Transverse colon (tissue), 4 donors: ENCODE data around the gene LCE3E. TPM values are rescaled to one million over a fixed set of nuclear protein-coding genes. Genes with fewer than 3 reads are reported as not detected.

Experiments
- DNase-seq: peaks from one replicate; pipeline ENCODE4 v3.0.0-alpha.2; 2019
- H3K27ac ChIP-seq, 4 donors: fragments of 200-600 bp; sonication (generic); 2 replicates each; pipeline ENCODE4 v1.5.1; 2016 to 2018; ENCODE audit warnings: inconsistent platforms in 4 of 4
- H3K27me3 ChIP-seq: fragments of 200-600 bp; sonication (generic); 2 replicates; pipeline ENCODE4 v1.5.1; 2017; ENCODE audit warnings: inconsistent platforms
- H3K36me3 ChIP-seq, 4 donors: fragments of 200-600 bp; sonication (generic); 2 replicates each; pipeline ENCODE4 v1.5.1; 2017 to 2019; ENCODE audit warnings: inconsistent platforms in 4 of 4
- H3K4me1 ChIP-seq, 4 donors: fragments of 200-600 bp; sonication (generic); 2 replicates each; pipeline ENCODE4 v1.5.1; 2017 to 2020; ENCODE audit warnings: inconsistent platforms in 4 of 4
- H3K4me3 ChIP-seq, 4 donors: fragments of 200-600 bp; sonication (generic); 1 replicate in 1 of 4; 2 replicates in 3 of 4; pipeline versions ENCODE4 v1.5.1 to v1.6.1; 2017 to 2019; ENCODE audit warnings: inconsistent platforms in 4 of 4
- H3K9me3 ChIP-seq, 2 donors: fragments of 200-600 bp; sonication (generic); 2 replicates each; pipeline ENCODE4 v1.5.1; 2017 to 2019; ENCODE audit warnings: inconsistent platforms in 2 of 2
- CTCF ChIP-seq, 5 experiments: fragments of 200-600 bp in 3 of 5; fragments of 450-650 bp in 2 of 5; sonication (generic) in 3 of 5; IDR thresholded peaks; 1 replicate in 2 of 5; 2 replicates in 3 of 5; pipeline ENCODE4 v1.5.1; 2016 to 2017; ENCODE audit warnings: antibody characterized with exemption in 5 of 5, inconsistent platforms in 3 of 5, mild to moderate bottlenecking in 2 of 5, moderate library complexity in 1 of 5
- EP300 ChIP-seq: sonication (generic); formaldehyde crosslinking; IDR thresholded peaks from one replicate; pipeline ENCODE4 v1.6.1; 2017; ENCODE audit warnings: antibody characterized with exemption, low read depth
- POLR2A ChIP-seq: fragments of 450-650 bp; IDR thresholded peaks from one replicate; pipeline ENCODE4 v1.6.1; 2016; ENCODE audit warnings: antibody characterized with exemption, mild to moderate bottlenecking, moderate library complexity
- POLR2AphosphoS5 ChIP-seq, 3 donors: sonication (generic); formaldehyde crosslinking; IDR thresholded peaks; one replicate each; pipeline ENCODE4 v1.6.1; 2016; ENCODE audit warnings: antibody characterized with exemption in 3 of 3
- WGBS, 2 donors: methylation state at CpG; one replicate each; pipeline ENCODE4 v1.1.5; 2018; ENCODE audit warnings: low coverage in 1 of 2; 5-methylcytosine and 5-hydroxymethylcytosine counted together
- in situ Hi-C, 4 donors: fragments of 200-750 bp; cut with MboI; loops; one replicate each; pipeline versions ENCODE4 v1.15.0 to v1.15.1; 2017; ENCODE audit warnings: low sequenced_read_pairs in 3 of 4, low pct_ligation_motif_present in 1 of 4, low pct_unique_long_range_greater_than_20kb in 1 of 4
- intact Hi-C: fragments of 100-400 bp; cut with DNase I; formaldehyde crosslinking; loops from one replicate; pipeline ENCODE4 v1.15.1; 2023; ENCODE audit warnings: low total_unique reads
- small RNA-seq, 4 donors: library from RNA; depleted of rRNA; stranded (forward); fragments of <200 nt; gene quantifications; one replicate each; pipeline ENCODE3, GENCODE V24; 2016
- total RNA-seq, 4 donors: library from RNA; depleted of rRNA; stranded (reverse); fragments of >200 nt; gene quantifications; one replicate each; pipeline ENCODE4 v1.1.0, GENCODE V29; 2016

Gene LCE3E
- total RNA-seq, 4 donors from 2014 or later: not detected

- 0 to 70% methylated on average over 1 to 7 of the region's 7 CpGs for WGBS, 2 donors
- DNase-seq: no peak
- Histone ChIP-seq H3K9me3 (no peaks in the 10 kb centered on the region), H3K36me3 (no peaks in the 10 kb centered on the region), H3K27ac (no peak overlapping the region), H3K27me3 (peaks cover 48% of the 10 kb centered on the region), H3K4me3 (no peak overlapping the region), H3K4me1 (peaks cover 0 to 9% (median 8%) of the 10 kb centered on the region in 4 donors)
- intact Hi-C loops: no loop called here
- in situ Hi-C loops: no loop called here
- TF ChIP-seq POLR2AphosphoS5 (IDR thresholded peaks at IDR 0.05): no peak
- TF ChIP-seq POLR2A: no peak
- no peak for TF ChIP-seq CTCF (IDR thresholded peaks at IDR 0.05)
- no peak for TF ChIP-seq EP300
These were observed 49.3 kb downstream of the LCE3E start for GRCh38 chr1:152517237-152517811.

- Histone ChIP-seq H3K4me1 (peaks cover 0 to 9% (median 8%) of the 10 kb centered on the region in 4 donors), H3K9me3 (no peaks in the 10 kb centered on the region), H3K36me3 (no peaks in the 10 kb centered on the region), H3K4me3 (no peak overlapping the region), H3K27ac (no peak overlapping the region), H3K27me3 (peaks cover 60% of the 10 kb centered on the region)
- intact Hi-C loops: no loop called here
- no peak for TF ChIP-seq POLR2A
- no peak for TF ChIP-seq EP300
- TF ChIP-seq CTCF (IDR thresholded peaks at IDR 0.05): no peak
- TF ChIP-seq POLR2AphosphoS5 (IDR thresholded peaks at IDR 0.05): no peak
- in situ Hi-C loops: no loop called here
- 70 to 76% methylated on average over 5 to 7 of the region's 7 CpGs for WGBS, 2 donors
- no peak for DNase-seq
These were observed 50.5 kb downstream of the LCE3E start for GRCh38 chr1:152516082-152516481.

Small RNAs within 50 kb of the gene (small RNA-seq; reads per million reads assigned to genes)
- 0 reads per million in 4 donors for gene LCE3B

Other genes starting within 250 kb of the LCE3E start
- not detected for gene FLG, start 241.5 kb downstream of the LCE3E start, total RNA-seq
- gene FLG2, start 206.8 kb downstream of the LCE3E start, total RNA-seq: not detected
- gene CRNN, start 152.5 kb downstream of the LCE3E start, total RNA-seq: not detected
- not detected for gene LCE5A, start 56.0 kb downstream of the LCE3E start, total RNA-seq
- gene CRCT1, start 52.3 kb downstream of the LCE3E start, total RNA-seq: not detected
- gene LCE3D, start 13.7 kb upstream of the LCE3E start, total RNA-seq: not detected
- gene LCE3C, start 33.5 kb upstream of the LCE3E start, total RNA-seq: not detected
- not detected for gene LCE3B, start 47.0 kb upstream of the LCE3E start, total RNA-seq
- not detected for gene LCE3A, start 56.3 kb upstream of the LCE3E start, total RNA-seq
- not detected for gene LCE2D, start 96.6 kb upstream of the LCE3E start, total RNA-seq
- not detected for gene LCE2C, start 108.5 kb upstream of the LCE3E start, total RNA-seq
- not detected for gene LCE2B, start 119.3 kb upstream of the LCE3E start, total RNA-seq
- not detected for gene LCE2A, start 131.6 kb upstream of the LCE3E start, total RNA-seq
- gene LCE4A, start 141.4 kb upstream of the LCE3E start, total RNA-seq: not detected
- gene KPRP, start 191.2 kb upstream of the LCE3E start, total RNA-seq: not detected
- not detected for gene LCE1F, start 208.4 kb upstream of the LCE3E start, total RNA-seq
- not detected for gene LCE1E, start 219.5 kb upstream of the LCE3E start, total RNA-seq
- gene LCE1D, start 229.9 kb upstream of the LCE3E start, total RNA-seq: not detected
- not detected for gene LCE1C, start 239.9 kb upstream of the LCE3E start, total RNA-seq
- gene LCE1B, start 245.2 kb upstream of the LCE3E start, total RNA-seq: not detected